GM18526 (cell line): ENCODE measurements around the gene RTP5.

Experiments
- POLR2A ChIP-seq: IDR thresholded peaks from 3 replicates; pipeline ENCODE4 v1.6.1; 2011; ENCODE audit not compliant: insufficient read length; ENCODE audit errors: extremely low read depth

RTP5 gene

GRCh38 chr2:241910604-241911520 lies 41.3 kb downstream of the RTP5 start:
- TF ChIP-seq POLR2A: no peak

DNA sequence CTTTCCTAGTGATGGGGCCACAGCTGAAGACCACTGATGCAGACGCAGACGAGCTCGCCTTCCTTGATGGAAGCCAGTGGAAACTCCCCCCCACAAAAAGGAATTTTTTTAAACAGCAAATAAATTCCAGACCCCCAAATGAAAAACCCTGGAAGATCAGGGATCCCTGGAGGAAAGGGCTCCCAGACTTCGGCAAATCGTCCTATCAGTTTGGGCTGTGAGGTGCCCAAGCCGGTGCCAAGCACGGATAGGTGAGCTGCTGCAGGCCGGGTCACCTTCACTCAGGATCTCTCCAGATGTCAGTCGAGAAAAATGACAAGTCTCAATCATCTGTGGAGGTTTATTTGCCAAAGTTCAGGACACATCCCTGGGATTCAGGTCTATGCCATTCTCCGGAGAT lies 42.0 kb downstream of the RTP5 start:
- TF ChIP-seq POLR2A: no peak

- TF ChIP-seq POLR2A: no peak
These were observed 42.6 kb downstream of the RTP5 start for GRCh38 chr2:241912021-241912555.

- no peak for TF ChIP-seq POLR2A
These were observed 44.2 kb downstream of the RTP5 start for GRCh38 chr2:241913703-241914102.

- TF ChIP-seq POLR2A: no peak
These were observed 45.0 kb downstream of the RTP5 start for GRCh38 chr2:241914542-241914941.

- no peak for TF ChIP-seq POLR2A
These were observed 52.9 kb downstream of the RTP5 start for GRCh38 chr2:241922411-241922810.
